Suprapubic skin (tissue), 4 donors: Measurements from ENCODE around the gene ENTREP3.

Experiments
- POLR2A ChIP-seq, 2 donors: fragments of 450-650 bp; IDR thresholded peaks; one replicate each; pipeline ENCODE4 v1.6.1; 2017; ENCODE audit warnings: antibody characterized with exemption in 2 of 2, mild to moderate bottlenecking in 2 of 2, moderate library complexity in 2 of 2
- POLR2AphosphoS5 ChIP-seq, 3 donors: sonication (generic); formaldehyde crosslinking; IDR thresholded peaks; one replicate each; pipeline ENCODE4 v1.6.1; 2017; ENCODE audit warnings: antibody characterized with exemption in 3 of 3
- TF ChIP-seq, protein P1 (sequence below), 2 donors: fragments of 200-600 bp in 1 of 2; fragments of 450-650 bp in 1 of 2; sonication (generic) in 1 of 2; IDR thresholded peaks; one replicate each; pipeline ENCODE4 v1.5.1; 2016 to 2019; ENCODE audit warnings: antibody characterized with exemption in 2 of 2, mild to moderate bottlenecking in 1 of 2, moderate library complexity in 1 of 2

DNA sequence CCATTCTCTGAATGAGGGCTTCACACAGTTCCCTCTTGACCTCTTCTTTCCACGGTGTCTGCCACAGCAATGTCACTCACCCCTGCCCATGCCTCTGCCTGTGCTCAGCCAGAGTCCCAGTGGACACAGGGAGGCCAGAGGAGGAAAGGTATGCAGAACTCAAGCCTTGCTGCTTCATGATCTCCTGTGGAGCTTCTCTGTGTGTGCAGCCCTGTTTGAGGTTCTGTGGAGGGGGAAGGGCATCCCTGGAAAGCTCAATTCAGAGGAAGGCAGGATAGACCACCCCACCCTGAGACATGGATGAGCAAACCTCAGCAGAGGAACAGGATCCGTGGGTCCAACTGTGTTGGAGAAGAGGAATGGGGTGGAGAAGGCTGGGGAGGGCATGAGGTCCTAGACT is 24.0 kb upstream of the ENTREP3 start:
- TF ChIP-seq POLR2A (IDR thresholded peaks at IDR 0.05) (no peak), POLR2AphosphoS5 (IDR thresholded peaks at IDR 0.05) (no peak)
- TF ChIP-seq, protein P1, sequence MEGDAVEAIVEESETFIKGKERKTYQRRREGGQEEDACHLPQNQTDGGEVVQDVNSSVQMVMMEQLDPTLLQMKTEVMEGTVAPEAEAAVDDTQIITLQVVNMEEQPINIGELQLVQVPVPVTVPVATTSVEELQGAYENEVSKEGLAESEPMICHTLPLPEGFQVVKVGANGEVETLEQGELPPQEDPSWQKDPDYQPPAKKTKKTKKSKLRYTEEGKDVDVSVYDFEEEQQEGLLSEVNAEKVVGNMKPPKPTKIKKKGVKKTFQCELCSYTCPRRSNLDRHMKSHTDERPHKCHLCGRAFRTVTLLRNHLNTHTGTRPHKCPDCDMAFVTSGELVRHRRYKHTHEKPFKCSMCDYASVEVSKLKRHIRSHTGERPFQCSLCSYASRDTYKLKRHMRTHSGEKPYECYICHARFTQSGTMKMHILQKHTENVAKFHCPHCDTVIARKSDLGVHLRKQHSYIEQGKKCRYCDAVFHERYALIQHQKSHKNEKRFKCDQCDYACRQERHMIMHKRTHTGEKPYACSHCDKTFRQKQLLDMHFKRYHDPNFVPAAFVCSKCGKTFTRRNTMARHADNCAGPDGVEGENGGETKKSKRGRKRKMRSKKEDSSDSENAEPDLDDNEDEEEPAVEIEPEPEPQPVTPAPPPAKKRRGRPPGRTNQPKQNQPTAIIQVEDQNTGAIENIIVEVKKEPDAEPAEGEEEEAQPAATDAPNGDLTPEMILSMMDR (IDR thresholded peaks at IDR 0.05), result no peak
